ENCODE measurements around the gene GJD3.

DNA sequence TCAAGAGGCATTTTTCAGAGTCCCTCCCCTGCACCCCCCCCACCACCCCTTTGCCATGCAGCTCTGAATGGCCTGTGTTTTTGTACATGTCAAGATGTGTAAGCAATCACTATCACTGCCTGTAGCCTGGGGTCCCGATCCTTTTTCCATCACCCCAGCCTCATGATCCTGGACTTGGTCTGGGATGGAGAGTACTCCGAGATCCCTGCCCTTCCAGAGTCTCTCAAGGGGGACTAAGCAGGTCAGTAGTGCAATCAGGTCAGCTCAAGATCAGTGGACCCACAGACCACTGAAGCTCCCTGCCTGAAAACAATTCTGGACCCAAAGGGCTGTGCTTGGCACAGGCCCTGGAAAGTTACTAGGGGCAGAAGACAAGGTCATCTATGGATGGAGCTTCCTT is 7.5 kb upstream of the GJD3 start:
- TF ChIP-seq, protein P1, sequence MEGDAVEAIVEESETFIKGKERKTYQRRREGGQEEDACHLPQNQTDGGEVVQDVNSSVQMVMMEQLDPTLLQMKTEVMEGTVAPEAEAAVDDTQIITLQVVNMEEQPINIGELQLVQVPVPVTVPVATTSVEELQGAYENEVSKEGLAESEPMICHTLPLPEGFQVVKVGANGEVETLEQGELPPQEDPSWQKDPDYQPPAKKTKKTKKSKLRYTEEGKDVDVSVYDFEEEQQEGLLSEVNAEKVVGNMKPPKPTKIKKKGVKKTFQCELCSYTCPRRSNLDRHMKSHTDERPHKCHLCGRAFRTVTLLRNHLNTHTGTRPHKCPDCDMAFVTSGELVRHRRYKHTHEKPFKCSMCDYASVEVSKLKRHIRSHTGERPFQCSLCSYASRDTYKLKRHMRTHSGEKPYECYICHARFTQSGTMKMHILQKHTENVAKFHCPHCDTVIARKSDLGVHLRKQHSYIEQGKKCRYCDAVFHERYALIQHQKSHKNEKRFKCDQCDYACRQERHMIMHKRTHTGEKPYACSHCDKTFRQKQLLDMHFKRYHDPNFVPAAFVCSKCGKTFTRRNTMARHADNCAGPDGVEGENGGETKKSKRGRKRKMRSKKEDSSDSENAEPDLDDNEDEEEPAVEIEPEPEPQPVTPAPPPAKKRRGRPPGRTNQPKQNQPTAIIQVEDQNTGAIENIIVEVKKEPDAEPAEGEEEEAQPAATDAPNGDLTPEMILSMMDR (IDR thresholded peaks at IDR 0.05; ENCODE audit: insufficient read depth, low read length) = no peak
- TF ChIP-seq GABPA (IDR thresholded peaks at IDR 0.05; ENCODE audit: low read depth) (no peak), POLR2AphosphoS5 (IDR thresholded peaks at IDR 0.05; ENCODE audit: low read depth) (no peak)
- TF ChIP-seq, protein P2, sequence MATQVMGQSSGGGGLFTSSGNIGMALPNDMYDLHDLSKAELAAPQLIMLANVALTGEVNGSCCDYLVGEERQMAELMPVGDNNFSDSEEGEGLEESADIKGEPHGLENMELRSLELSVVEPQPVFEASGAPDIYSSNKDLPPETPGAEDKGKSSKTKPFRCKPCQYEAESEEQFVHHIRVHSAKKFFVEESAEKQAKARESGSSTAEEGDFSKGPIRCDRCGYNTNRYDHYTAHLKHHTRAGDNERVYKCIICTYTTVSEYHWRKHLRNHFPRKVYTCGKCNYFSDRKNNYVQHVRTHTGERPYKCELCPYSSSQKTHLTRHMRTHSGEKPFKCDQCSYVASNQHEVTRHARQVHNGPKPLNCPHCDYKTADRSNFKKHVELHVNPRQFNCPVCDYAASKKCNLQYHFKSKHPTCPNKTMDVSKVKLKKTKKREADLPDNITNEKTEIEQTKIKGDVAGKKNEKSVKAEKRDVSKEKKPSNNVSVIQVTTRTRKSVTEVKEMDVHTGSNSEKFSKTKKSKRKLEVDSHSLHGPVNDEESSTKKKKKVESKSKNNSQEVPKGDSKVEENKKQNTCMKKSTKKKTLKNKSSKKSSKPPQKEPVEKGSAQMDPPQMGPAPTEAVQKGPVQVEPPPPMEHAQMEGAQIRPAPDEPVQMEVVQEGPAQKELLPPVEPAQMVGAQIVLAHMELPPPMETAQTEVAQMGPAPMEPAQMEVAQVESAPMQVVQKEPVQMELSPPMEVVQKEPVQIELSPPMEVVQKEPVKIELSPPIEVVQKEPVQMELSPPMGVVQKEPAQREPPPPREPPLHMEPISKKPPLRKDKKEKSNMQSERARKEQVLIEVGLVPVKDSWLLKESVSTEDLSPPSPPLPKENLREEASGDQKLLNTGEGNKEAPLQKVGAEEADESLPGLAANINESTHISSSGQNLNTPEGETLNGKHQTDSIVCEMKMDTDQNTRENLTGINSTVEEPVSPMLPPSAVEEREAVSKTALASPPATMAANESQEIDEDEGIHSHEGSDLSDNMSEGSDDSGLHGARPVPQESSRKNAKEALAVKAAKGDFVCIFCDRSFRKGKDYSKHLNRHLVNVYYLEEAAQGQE (IDR thresholded peaks at IDR 0.05; ENCODE audit: insufficient replicate concordance, low read depth) = no peak
